Femur (tissue), 1 donor: ENCODE results near the gene EIF4E3.
A peak's percentile ranks its signal among the peaks of the same experiment; 100 is the strongest.

Source experiments
- DNase-seq: peaks from one replicate; pipeline ENCODE4 v3.0.0-alpha.2; 2017

EIF4E3 gene

DNA sequence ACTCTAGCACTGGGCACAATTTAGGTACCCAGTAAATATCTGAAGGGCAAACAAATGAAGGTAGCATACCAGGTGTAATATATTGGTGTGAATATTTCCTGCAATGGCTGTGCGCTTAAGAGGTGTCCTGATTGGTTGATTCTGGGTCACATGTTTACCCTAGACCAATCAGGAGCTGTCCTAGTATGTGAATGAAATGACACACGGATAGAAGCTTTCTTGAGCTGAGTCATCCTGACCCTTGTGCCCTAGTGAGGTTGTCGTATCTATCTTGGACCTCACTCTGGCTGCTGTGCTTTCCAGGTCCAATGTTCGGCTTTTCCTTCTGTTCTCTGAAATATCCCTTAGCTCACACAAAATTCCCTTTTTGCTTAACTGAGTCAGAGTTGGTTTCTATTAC is 83.5 kb downstream of the EIF4E3 start:
- DNase-seq, result no peak

DNA sequence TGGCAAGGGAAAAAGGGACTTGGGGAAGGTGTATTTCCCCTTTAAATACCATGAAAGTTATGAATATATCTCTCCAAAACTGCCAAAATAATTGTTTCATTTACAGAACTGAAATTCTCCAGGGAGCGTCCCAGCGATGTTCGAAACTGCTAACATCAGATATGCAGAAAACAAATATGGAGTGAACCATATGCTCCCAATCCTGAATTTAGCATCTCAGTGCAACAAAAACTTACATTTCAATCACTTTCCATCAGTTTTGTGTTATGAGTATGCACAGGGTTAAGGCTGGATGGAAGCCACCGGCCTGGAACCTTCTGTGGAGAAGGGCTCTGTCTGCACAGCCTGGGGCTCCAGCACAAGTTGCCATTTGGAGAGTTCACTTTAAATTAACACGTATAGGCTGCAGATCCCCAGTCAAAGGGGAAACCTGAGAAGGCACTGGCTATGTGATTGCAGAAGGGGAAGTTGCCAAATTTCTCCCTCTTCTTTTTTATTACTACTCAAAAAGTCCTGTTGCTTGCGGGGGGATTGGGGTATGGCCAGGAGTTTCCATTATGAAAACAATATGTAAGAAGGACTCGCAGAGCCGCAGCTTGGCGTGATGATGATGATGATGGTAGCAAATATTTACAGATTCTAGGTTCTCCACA is 84.7 kb downstream of the EIF4E3 start:
- no peak for DNase-seq

DNA sequence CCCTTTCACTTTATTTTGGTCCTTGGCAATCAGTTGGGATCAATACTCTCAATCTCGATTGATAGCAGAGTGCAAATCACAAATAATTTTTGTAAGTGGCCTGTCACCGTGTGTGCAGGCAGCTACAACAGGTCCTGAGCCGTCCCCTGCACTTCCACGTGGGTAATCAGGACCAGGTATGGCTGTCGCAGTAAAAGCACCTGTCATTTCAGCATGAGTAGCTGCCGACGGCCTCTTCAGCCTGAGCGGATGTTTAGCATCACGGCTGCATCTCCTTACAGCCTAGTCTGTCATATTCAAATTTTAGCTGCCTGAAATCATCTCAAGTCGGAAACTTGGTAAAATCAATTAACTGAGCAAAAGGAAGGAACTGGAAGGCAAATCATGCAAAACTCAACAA is 88.7 kb downstream of the EIF4E3 start:
- no peak for DNase-seq

DNA sequence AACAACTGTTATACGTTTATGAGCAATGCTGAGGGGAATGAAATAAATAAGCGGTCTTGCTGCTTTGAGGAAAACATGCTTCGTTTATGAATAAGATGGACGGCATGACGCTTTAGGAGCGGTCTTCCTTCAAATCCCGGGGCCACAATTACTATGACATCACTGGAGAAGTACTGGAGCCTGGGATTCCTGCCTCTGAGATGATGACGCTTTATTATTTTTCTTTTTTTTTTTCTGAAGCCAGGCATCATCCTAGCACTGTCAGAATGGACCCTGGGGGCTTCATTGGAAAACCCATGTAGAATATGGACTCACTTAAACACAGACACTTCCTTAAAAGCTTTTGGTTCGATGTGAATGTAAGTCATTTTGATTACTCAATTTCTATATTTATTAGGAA is 89.2 kb downstream of the EIF4E3 start:
- DNase-seq, result no peak

- no peak for DNase-seq
Observed at GRCh38 chr3:71634671-71635070, 90.5 kb downstream of the EIF4E3 start.

GRCh38 chr3:71629711-71630110 is 95.5 kb downstream of the EIF4E3 start:
- peak; percentile 24 for DNase-seq

GRCh38 chr3:71629289-71629688 is 95.9 kb downstream of the EIF4E3 start:
- no peak for DNase-seq

- DNase-seq, result no peak
Observed at GRCh38 chr3:71628522-71628921, 96.7 kb downstream of the EIF4E3 start.

DNA sequence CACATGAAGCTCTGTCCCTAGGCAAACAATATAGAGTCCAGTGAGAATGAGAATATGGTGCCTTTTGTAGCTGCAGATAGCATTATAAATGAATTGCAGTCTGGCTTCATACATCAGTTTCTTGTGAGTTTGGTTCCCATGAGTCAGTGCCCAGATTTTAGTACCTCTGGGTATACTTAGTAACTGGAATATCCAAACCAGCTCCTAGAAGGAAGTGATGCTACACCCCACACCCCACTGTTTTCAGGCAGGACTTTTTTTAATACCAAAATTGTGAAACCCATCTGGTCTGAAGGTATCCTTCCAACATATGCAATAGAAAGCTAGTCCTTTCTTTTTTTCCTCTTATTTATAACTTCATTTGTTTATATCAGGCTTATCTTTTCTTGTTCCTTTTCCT is 99.5 kb downstream of the EIF4E3 start:
- no peak for DNase-seq
